ENCODE measurements around the gene MEGF11.

The MEGF11 gene

GRCh38 chr15:66161575-66162118 is 91.9 kb downstream of the MEGF11 start:
- Histone ChIP-seq H3K36me3 (no peaks in the 10 kb centered on the region), H3K4me3 (no peak overlapping the region), H3K27ac (no peak overlapping the region), H3K4me1 (no peaks in the 10 kb centered on the region), H3K27me3 (peaks cover 0 to 13% of the 10 kb centered on the region in 2 donors), H3K9me3 (no peaks in the 10 kb centered on the region)
- intact Hi-C loops (cut with DNase I; ENCODE audit: low total_unique reads): no loop called here
- no peak for DNase-seq
- TF ChIP-seq CTCF (IDR thresholded peaks at IDR 0.05): no peak

- no peak for TF ChIP-seq CTCF (IDR thresholded peaks at IDR 0.05)
- Histone ChIP-seq H3K4me3 (no peak overlapping the region), H3K27ac (no peak overlapping the region), H3K4me1 (no peaks in the 10 kb centered on the region), H3K36me3 (no peaks in the 10 kb centered on the region), H3K27me3 (peaks cover 0 to 18% of the 10 kb centered on the region in 2 donors), H3K9me3 (no peaks in the 10 kb centered on the region)
- no peak for DNase-seq
- intact Hi-C loops (cut with DNase I; ENCODE audit: low total_unique reads): no loop called here
These were observed 92.4 kb downstream of the MEGF11 start for GRCh38 chr15:66161108-66161507.

- Histone ChIP-seq H3K9me3 (no peaks in the 10 kb centered on the region), H3K4me3 (no peak overlapping the region), H3K27me3 (peaks cover 0 to 45% of the 10 kb centered on the region in 2 donors), H3K4me1 (no peaks in the 10 kb centered on the region), H3K27ac (no peak overlapping the region), H3K36me3 (no peaks in the 10 kb centered on the region)
- no peak for TF ChIP-seq CTCF (IDR thresholded peaks at IDR 0.05)
- DNase-seq: no peak
- intact Hi-C loops (cut with DNase I; ENCODE audit: low total_unique reads): no loop called here
These were observed 96.0 kb downstream of the MEGF11 start for GRCh38 chr15:66157507-66157906.

GRCh38 chr15:66156310-66156975 is 97.1 kb downstream of the MEGF11 start:
- no peak for DNase-seq
- no peak for TF ChIP-seq CTCF (IDR thresholded peaks at IDR 0.05)
- peaks cover 0 to 53% of the 10 kb centered on the region in 2 donors for H3K27me3 ChIP-seq
- H3K4me3 ChIP-seq: no peak overlapping the region
- H3K4me1 ChIP-seq: no peaks in the 10 kb centered on the region
- no peak overlapping the region for H3K27ac ChIP-seq
- intact Hi-C loops (cut with DNase I; ENCODE audit: low total_unique reads): no loop called here
- no peaks in the 10 kb centered on the region for H3K9me3 ChIP-seq
- H3K36me3 ChIP-seq: no peaks in the 10 kb centered on the region

- Histone ChIP-seq H3K36me3 (no peaks in the 10 kb centered on the region), H3K9me3 (no peaks in the 10 kb centered on the region), H3K4me1 (no peaks in the 10 kb centered on the region), H3K27me3 (peaks cover 0 to 59% of the 10 kb centered on the region in 2 donors), H3K4me3 (no peak overlapping the region), H3K27ac (no peak overlapping the region)
- TF ChIP-seq CTCF (IDR thresholded peaks at IDR 0.05): no peak
- intact Hi-C loops (cut with DNase I; ENCODE audit: low total_unique reads): no loop called here
- DNase-seq: no peak
These were observed 98.5 kb downstream of the MEGF11 start for GRCh38 chr15:66155065-66155464.

Measured in tibial artery (tissue), 4 donors.